DMS 273 (cell line): Measurements from ENCODE around the gene LAMA4.
A peak's percentile ranks its signal among the peaks of the same experiment; 100 is the strongest.
"Not testable (repeated sequence)": the region's sequence is repeated elsewhere in the genome, so short reads cannot be mapped to it uniquely, and the experiment has no call there.

ENCODE experiments used
- DNase-seq: peaks from one replicate; lab custom pipeline; 2025; ENCODE audit not compliant: unreplicated experiment; lab: John Stamatoyannopoulos, UW

LAMA4 gene

GRCh38 chr6:112218563-112218962 is 35.8 kb downstream of the LAMA4 start:
- DNase-seq: peak; percentile 37

DNA sequence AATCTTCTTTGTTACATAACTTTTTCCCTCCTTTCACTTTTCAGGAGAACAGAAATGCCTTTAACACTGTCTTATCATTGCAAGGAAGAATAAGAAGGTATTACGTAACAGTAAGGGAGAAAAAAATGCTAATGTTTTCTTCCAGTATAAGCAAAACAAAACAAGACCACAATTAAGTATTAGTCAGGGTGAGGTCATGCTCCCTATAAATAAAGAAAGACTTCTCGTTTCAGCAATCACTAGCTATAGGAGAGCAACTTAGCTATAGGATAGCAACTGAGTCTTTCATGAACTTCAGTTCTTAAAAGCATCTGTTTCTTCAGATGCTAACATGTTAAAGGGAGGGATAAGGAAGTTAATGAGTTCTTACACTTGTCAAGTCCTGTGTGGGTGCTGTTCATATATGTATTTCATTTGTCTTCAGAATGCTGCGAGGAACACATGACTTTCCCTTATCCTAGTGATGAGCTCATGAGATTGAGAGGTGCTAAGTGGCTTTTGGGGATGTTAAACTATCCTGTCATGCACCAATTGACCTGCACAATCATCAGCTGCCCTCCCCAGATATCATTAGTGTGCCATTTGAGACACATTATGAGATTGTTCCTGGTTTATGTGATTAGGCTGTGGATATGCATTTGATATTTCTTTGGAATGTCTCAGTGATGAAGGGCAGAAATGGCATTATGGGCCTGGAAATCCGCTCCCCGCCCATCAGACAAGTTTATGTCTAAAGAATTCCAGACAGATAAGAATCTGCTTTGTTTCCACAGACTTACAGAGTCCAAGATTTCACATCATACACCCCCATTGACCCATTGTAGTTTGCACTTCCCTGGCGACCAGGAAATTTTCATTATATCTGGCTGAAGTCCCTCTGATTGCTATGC is 37.5 kb downstream of the LAMA4 start:
- peak; percentile 23 for DNase-seq

GRCh38 chr6:112215488-112216284 is 38.7 kb downstream of the LAMA4 start:
- peak; percentile 77 for DNase-seq

DNA sequence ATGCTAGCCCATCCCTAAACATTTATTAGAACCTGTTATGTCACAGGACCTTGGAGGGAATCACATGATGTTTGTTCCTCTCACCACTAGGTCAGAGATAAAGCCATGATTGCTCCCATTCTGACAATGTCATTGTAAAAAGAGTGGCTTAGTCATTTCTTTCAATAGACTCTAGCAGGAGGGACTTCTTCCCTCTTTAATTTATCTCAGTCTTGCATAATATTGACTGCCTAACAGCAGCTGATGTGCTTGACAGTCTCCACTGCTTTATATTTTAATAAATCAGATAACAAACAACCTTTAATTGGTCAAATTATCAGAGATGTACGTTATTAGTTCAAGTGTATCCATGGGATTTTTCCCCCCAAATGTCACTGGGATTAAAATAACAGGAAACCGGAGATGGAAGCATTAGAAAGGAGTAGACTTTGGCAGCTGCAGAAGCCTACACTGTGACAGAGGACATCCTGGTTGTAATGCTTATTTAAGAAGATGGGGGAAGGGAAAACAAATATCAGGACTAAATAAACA is 39.6 kb downstream of the LAMA4 start:
- DNase-seq: peak; percentile 19

- no peak for DNase-seq
Observed at GRCh38 chr6:112210852-112211251, 43.5 kb downstream of the LAMA4 start.

- DNase-seq: no peak
Observed at GRCh38 chr6:112209131-112209530, 45.2 kb downstream of the LAMA4 start.

DNA sequence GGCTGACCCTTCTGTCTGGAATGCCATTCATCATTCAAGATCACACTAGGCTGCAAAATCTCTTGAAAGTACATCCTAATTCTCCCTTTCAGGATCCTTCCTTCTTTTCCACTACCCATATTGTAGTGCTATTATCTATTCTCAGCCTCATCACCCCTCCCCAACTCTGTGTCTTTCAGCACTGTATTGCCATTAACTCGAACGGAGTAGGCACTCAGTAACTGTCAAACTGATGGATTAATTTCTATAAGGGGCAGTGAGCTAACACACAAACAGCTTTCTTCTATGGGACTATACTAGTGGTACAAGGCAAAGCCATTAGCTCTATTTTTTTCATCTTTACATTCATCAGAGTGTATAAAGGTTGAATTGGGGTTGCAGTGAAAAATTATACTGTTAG is 46.6 kb downstream of the LAMA4 start:
- no peak for DNase-seq

DNA sequence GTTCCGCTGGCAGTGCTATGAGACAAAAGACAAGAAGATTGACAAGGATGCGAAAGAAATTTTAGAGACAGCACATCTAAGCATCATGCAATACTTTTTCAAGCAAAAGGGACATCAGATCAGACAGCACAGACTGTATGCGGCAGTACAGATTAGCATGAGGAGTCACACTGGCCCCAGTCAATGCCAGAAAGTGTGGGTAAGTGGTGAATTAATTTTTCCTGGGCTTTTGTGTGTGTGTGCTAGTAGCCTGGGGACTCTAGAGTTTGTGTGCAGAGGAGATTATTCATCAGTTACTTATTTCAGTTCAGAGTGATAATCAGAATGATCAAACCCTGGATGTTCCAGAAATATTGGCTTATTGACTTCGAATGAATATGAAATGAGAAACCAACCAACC is 47.2 kb downstream of the LAMA4 start:
- no peak for DNase-seq

- no peak for DNase-seq
Observed at GRCh38 chr6:112206110-112206458, 48.3 kb downstream of the LAMA4 start.

- DNase-seq: no peak
Observed at GRCh38 chr6:112205427-112206109, 48.8 kb downstream of the LAMA4 start.

DNA sequence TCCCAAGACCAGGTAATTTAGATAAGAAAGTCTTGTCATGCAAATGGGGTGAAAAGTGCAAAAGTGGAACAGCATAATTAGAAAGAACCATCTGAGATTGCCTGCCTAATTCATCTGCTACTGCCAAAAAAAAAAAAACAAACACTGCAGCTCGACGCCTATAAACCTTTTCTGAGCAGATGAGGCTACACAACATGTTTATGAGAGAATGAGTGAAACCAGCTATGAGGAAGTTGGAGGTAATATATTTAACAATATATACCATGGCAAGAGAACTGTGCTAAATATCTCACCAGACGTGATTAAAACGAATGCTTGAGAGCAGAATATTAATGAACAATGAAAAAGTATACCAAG is 50.0 kb downstream of the LAMA4 start:
- DNase-seq: peak; percentile 35

DNA sequence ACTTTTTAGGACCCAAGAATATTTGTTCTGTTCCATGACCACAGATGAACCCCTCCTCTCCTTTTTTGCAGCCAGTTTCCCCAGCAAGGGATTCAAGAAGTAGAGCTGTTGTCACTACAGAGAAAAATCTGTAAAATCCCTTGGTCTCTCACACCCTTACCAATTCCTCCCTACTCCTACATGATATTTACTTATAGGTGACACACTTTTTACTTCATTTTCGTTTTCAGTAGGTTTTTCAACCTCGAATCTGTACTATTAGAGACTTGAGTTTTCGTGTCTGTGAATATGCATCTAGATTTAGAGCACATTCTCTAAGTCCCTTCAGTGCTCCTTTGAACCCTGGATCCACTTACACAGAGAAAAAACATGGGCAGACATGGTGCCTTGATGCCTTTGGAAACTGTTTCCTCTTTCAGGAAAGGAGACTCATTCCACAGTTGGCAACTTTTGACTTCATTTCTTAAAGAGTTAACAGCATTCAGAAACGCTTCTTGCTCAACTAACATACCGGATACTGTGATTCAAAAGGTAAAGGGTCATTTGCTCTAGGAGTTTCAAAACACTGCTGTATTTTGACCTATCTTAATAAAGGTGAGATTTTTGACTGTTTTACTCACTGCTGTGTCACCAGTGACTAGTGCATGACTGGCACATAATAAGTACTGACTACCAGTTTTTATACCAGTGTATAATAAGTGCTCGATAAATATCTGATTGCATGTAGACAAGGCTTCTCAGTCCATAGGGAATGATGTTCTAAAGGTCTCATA is 50.6 kb downstream of the LAMA4 start:
- peak; percentile 48 for DNase-seq

DNA sequence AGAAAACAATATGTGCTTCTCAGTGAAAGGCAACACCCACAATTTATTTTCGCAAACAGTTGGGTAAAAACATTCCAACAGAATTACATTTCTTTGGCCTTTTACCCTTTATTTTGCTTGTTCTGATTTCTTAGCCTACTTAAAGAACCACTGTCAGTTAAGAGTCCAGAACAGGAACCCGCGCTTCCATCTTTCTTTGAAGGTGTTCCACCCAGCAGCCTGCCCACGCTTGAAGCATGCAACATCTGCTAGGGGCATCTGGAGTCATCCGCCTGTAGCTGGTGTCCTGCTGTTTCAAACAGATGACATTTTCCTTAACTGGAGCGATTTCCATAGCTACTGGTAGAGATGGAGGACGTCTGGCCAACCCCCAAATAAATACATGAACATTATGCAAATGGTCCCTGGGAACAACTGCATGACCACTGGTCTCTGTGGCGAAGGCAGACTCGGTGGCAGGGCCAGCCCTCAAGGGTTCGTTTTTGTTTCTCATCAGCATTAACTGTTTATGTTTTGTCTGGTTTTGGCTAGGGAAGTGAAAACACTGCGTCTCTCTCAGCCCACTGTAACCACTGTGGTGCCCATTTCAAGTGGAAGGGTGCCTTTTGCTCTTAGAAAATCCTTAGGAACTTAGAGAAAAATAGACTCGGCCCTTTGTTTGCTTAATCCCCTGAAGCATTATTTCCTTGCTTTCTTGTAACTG is 51.6 kb downstream of the LAMA4 start:
- peak; percentile 99 for DNase-seq

DNA sequence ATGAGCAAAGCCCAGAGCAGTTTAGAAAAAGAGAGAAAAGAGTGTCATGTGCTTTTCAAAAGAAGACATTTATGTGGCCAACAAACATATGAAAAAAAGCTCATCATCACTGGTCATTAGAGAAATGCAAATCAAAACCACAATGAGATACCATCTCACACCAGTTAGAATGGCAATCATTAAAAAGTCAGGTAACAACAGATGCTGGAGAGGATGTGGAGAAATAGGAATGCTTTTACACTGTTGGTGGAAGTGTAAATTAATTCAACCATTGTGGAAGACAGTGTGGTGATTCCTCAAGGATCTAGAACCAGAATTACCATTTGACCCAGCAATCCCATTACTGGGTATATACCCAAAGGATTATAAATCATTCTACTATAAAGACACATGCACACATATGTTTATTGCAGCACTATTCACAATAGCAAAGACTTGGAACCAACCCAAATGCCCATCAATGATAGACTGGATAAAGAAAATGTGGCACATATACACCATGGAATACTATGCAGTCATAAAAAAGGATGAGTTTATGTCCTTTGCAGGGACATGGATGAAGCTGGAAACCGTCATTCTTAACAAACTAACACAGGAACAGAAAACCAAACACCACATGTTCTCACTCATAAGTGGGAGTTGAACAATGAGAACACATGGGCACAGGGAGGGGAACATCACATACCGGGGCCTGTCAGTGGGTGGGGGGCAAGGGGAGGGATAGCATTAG is 54.0 kb downstream of the LAMA4 start:
- DNase-seq: not testable (repeated sequence)

DNA sequence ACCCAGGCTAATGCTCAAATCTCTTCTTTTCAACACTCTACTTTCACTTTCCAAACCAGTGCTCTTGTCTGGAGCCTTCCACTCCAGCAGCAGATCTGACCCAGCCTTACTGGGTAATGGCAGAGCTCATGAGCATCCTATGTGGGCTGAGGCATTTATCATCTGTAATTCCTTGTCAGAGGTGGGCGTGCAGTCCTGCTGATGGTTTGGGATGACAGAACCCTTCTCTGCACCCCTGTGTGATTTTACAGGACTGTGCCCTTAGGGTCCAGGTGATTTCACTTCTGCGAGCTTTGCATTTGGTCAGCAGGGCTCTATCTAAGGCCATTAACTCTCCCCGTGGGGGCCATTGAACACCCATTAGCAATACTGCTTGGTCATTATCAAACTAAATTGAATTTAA is 55.4 kb downstream of the LAMA4 start:
- DNase-seq: no peak

GRCh38 chr6:112198582-112198981 is 55.8 kb downstream of the LAMA4 start:
- no peak for DNase-seq

DNA sequence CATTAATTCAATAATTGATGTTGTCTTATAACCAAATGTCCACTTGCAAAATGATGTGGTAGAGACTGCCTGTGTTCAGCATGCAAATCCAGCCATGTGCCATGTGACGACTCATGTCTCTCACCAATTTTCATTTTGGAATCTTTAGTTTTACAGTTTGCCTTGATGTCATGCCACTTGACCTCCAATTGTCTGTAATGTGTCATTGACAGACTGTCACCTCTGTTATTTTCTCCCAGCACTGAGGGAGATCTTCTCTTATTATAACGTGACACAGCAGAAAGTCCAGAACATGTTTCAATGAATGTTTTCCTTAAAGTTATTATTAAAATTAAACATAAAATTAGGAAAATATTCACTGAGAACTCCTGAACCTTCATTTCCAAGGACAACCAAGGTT is 56.7 kb downstream of the LAMA4 start:
- no peak for DNase-seq

DNA sequence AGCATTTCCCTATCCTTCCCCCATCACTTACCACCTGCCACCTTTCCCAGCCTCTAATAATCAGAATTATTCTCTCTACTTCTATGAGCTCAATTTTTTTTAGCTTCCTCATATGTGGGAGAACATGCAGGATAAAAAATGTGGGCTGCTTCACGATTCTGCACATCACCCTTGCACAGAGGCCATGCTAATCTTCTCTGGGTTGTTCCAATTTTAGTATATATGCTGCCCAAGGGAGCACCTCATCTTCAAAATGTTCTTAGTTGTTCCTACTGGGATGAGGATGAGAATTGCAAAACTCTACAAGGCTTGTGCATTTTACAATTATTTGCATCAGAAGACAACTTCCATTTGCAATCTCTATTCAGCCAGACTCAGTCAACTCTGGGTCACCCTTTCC is 58.1 kb downstream of the LAMA4 start:
- no peak for DNase-seq

- DNase-seq: no peak
Observed at GRCh38 chr6:112195166-112195565, 59.2 kb downstream of the LAMA4 start.
